HG03457 (cell line): ENCODE measurements around the gene SMIM27.

Source experiments
- ATAC-seq: cut with Tn5 transposase; IDR thresholded peaks from one replicate; pipeline ENCODE4 v1.9.1; 2021; ENCODE audit warnings: moderate number of reproducible peaks; ENCODE audit not compliant: unreplicated experiment

SMIM27 gene

DNA sequence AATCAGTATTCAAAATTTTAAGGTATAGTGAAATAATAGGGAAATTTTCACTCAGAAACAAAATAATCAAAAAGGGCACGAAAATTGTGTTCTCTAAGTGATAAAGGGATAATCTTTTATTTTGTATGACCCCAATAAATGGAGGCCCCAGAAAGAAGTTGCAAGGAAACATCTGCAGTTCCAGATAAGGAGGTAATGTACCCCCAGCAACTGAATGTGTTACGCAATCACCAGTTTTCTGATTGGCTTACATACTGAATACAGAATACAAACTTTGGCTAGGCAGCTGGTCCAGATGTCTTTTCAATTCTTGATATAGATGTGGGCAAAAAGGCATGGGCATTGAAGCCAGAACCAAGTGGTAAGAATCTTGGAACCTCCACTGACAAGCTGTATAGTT is 2.0 kb downstream of the SMIM27 start:
- no peak for ATAC-seq

DNA sequence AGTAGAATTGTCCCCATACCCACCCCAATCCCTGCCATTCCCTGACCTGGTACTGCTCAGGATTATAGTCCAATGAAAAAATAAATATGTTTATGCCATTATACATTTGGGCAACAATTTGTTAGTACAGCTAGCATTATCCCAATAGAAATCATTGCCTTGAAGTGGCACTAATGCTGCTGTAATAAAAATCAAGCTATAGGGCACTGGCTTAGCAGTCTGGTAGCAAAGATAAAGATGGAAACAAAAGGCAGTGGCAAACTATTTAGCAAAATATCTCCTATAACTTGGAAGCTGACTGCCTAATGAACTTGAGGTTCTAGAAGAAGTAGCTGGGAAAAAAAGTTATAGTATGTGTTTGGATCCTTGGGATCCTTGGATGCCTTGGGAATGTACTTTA is 2.5 kb downstream of the SMIM27 start:
- ATAC-seq: no peak

DNA sequence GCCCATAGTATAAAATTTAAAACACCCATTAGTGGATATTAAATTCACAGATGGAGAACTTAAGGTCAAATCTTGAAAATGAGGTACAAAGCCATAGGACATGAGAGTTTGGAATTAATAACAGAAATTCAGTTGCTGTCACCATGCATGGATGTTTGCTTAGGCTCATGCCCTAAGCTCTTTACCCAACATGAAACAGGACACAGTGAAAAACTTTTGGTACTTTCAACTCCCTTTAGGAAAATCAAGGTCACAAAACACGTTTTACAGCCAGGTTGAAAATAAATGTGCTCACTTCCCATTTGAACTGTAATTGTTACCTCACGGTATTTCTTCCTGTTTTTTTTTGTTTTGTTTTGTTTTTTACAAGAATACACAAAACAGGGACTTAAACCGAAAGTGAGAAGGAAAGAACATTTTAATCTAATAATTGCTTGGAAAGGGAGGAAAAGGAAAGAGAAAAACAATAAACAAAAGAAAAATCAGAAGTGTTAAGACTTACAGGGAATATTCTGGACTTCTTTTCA is 6.3 kb downstream of the SMIM27 start:
- ATAC-seq: no peak

DNA sequence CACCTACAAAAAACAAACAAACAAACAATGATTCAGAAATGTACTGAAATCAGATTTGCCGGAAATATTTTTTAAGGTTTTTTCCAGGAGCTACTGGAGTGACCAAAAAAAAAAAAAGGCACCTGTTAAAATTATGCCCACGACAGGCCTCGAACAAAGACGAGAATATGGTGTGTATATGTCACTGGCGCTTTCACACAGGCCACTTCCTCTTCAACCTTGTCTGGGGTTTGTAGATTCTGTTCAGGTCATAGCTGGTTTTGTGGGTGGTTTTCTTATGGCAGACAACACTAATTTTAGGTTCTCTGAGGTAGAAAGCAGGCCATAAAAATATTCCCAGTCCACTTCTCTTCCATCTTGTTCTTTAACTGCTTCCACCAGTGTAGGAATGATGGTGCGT is 13.8 kb downstream of the SMIM27 start:
- no peak for ATAC-seq

DNA sequence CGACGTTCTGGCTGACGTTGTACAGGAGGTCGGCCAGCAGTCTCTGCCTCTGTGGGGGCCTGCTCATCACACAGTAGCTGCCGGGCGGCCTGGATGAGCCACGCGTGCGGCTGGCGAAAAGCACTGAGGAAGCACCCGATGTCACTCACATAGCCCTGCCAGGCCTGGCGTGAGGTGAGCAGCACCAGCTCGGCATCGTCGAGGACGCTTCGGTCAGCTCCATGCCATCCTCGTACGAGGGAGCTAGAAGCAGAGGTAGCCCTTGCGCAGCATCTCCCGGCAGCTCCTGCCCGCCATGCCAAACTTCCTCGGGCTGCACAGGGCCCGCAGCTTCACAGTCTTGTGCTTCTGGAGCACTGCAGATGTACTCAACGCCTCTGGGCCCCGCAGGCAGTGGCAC is 14.6 kb downstream of the SMIM27 start:
- ATAC-seq: no peak

DNA sequence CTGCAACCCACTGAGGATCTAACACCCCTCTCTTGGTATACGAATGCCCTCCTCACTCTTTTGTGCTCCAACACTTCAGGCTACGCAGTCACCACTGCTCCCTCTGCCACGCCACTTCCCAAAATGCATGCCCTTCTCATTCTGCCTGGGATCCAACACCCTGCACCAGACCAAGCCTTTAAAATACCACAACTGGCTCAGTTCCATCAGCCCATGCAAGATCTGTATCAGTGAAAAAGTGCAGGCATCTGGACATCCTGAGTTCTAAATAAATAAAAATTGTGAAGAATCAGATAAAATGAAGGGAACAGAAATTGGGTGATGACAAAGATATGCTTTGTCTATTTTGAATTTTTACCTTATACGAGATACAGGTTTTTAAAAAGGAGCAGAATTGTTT is 18.1 kb downstream of the SMIM27 start:
- no peak for ATAC-seq

DNA sequence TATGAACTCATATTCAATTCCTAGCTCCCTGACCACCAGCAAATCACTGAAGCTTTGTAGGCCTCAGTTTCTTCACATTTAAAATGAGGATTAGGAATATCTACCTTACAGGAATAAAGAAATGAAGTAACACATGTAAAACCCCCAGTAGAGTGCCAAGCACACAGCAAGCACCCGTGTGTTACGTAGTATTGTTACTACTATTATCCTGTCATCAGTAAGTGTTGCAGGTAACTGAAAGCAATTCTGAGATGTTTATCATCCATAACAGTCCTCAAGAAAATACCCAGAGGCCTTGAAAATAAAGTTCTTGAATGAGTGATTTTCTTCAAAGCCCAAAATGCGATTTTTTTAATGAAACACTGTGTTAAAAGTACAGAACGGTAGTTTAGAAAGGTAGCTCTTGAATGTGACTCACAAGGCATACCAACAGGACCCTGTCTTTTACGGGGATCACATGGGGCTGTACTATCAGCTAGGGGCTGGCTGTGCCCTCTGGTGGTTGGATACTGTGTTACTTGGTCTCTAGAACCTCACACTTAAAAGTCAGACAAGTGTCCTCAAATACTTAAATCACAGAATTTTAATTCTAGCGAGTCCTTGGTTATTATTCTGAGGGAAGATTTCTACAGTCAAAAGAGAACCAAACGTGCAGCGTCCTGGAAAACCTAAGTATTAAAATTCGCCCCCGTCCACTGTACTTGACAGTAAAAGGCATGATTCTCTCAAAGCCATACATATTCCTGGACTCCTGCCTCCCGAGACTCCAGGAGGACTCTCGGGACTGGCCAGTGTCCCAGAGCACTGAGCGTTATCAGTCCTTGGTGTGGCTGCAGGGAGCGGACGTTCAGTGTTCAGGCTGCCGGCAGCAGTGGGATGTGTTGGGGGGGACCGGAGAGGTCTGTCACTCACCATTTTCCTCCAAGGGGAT is 20.1 kb downstream of the SMIM27 start:
- peak; percentile 86 for ATAC-seq

DNA sequence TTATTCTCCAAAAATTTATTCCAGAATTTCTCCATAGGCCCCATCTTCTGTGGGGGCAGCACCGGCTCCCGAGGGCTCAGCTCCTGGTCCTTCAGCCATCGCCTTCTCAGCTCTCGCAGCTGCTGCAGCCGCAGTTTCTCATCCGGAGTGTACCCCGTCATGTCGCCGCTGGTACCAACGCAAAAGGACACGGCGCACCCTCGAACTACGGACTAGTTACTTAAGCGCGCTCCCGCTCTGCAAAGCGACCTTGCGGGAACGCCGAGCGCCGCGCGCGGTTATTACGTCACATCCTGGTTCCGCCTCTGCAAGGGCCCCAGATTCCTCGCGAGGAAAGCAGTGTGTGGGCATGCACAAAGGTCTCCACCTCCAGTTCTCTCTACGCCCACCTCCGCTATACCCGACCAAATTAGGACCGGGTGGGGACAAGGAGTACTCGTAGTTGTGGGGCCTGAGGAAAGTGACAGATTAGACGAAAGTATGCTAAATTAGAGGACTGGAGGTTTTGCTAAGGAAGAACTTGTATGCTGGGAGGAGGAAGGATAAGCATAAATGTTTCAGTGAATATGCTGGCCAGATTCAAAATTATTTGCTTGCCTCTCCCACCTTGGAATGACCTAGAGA is 20.9 kb downstream of the SMIM27 start, which contains the start of gene NDUFB6:
NDUFB6 (minus strand) TSS at position 260 of the 624 bp plus-strand sequence; CDS start at position 161, 99 bp downstream.
- peak; percentile 84 for ATAC-seq

DNA sequence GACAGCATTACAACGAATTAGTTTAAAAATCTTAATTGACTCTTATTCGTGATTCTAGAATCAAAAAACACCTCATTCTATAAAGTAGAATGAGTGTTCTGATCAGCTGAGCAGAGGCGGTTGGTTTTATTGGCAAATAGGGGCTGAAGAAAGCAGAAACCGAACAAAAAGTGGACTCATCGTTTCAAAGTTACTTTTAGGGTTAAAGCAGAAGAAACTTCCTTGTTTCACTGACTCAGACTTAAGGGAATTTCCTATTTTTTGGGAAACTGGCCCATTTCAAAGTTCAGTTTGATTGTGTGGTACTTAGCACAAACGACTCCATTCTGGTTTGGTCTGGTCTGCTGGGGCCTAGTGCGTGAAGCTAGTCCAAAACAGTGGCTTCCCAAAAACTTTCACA is 21.7 kb downstream of the SMIM27 start:
- no peak for ATAC-seq

DNA sequence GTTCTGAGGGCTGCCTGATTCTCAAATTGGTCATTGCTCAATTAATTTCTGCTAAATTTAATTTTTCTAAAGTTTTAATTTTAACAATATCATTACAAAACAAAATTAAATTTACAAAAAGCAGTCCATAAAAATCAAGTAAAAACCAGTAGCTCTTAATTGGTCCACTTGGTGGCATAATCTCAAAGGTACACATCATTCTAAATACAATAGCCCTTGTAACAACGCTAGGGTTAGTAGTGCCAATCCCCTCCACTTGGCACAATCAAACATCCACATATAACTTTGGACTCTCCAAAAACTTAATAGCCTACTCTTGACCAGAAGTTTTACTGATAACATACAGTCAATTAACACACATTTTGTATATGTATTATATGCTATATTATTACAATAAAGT is 22.7 kb downstream of the SMIM27 start:
- ATAC-seq: no peak

DNA sequence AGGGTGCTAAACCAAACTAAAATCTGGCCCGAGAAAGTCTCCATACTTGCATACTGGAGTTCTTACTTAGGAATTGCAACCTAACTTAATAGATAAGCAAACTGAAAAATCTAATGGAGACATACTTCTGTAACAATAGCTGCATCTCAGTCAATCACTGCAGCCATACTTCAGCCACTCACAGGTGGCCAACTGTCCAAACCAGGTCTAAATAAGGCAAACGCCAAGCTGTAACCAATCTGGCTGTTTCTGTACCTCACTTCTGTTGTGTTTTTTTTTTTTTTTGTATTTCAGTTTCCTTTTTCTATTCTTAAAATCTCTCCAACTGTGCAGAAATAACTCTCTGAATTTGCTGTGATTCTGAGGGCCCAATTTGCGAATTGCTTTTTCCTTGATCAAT is 25.2 kb downstream of the SMIM27 start:
- no peak for ATAC-seq

DNA sequence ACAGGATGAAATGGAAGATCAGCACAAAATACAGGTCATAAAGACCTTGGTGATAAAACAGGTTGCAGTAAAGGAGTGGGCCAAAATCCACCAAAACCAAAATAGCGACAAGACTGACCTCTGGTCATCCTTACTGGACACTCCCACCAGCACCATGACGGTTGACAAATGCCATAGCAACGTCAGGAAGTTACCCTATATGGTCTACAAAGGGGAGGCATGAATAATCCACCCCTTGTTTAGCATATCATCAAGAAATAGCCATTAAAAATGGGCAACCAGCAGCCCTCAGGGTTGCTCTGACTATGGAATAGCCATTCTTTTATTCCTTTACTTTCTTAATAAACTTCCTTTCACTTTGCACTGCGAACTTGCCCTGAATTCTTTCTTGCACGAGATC is 26.8 kb downstream of the SMIM27 start:
- ATAC-seq: no peak

DNA sequence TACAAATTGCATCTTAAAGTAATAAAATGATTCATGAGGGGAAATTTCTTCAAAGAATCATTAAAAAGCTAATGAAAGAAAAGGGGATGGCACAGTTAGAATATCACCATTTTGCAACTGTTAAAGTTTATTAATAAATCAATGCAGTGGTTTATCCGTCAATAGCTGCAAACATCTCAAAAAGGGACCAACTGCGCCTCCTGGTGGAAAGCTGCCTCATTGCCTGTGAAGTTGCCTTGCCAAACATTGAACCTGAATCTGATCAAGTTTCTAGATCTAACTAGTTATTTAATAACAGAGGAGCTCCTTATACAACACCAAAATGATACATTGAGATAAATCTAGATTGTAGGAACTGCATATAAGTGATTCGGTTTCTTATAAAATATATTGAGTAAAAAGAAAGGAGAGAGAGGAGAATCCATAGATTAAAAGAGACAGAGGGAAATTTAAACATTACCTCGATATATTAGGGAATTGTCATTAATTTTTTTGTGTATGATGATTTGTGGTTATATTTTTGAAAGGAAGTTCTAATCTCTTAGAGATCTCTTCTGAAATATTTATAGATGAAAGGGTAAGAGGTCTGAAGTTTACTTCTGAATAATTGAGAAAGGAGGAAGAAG is 27.7 kb downstream of the SMIM27 start:
- ATAC-seq: no peak

DNA sequence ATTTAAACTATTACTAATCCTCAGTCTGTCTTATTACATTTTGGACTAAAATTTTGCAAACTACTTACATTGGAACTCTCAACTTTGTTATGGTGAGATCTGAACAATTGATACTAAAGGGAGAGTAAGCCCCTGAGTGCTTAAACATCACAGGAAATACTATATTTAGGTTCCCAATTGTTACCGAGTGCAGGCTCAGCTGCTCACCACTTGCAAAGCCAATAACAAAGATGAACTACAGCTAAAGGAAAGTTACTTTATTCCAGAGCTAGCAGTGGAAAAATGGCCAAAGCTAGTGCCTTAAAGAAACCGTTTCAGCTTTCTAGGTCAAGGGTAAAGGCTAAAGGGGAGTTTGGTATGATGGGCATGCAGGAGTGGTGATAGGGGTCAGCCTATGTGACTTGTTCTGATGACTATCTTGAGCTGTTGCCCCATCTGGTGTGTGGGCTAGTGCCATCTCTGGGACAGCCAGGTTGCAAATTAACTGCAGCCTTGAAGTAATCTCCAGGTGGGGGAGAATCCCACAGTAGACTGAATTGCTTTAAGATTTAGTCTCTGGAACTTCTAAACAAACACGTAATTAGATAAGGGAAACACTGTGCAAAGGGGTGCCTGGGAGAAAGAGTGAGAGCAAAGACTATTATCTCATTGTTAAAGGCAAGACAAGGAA is 28.6 kb downstream of the SMIM27 start:
- no peak for ATAC-seq

DNA sequence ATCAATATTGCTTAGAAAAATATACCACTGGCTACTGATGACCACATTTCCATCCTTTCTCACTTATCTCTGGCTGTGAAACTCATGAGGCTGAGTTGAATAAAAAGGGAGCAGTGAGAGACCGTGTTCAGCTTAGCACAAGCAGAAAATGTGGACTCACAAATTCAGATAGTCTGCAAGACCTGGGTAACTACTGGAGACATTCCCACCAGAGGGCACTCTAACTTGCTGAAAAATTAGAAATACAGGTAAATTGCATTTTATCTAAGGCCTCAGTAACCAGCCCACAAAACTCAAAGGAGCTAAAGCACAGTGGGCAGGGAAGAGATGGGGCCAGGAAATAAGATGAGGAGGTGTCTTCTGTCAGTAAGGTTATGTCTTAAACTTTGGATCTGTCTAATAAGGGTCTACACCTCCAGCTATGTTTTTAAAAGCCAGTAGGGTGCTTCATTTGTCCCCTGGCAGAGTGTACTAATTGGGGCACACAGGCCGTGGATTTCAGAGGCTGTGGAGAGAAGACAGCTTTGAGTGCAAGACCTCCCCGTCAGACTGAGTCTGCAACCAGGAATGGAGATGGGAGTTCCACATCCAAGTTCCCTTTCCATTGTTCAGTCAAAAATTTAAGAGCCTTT is 29.5 kb downstream of the SMIM27 start:
- ATAC-seq: no peak

DNA sequence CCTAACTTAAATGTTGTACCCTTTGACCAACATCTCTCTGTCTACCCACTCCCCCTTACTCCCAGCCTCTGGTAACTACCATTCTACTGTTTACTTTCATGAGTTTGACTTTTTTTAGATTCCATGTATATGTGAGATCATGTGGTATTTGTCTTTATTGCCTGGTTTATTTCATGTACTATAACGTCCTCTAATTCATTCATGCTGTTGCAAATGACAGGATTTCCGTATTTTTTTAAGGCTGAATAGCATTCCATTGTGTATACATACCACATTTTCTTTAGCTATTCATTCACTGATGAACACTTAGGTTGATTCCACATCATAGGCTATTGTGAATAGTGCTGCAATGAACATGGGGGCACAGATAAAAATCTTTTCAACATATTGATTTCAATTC is 32.7 kb downstream of the SMIM27 start:
- ATAC-seq: no peak

DNA sequence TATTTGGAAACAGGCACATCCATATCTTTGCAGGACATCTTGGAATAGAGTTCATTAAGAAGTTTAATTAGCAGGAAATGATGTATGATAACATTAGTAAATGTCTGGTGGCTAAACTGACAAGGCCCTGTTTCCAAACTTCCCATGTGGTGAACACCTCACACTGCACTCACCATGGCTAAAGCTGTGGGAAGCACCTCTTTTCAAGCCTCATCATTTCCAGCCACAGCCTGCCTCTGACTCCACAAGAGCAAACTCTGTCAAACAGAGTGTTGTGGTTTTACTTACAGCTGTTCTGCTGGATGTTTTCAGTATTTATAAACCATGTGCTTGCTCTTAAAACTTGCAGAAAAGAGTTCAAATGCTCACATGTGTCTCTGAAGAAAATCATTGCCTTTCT is 35.8 kb downstream of the SMIM27 start:
- no peak for ATAC-seq

DNA sequence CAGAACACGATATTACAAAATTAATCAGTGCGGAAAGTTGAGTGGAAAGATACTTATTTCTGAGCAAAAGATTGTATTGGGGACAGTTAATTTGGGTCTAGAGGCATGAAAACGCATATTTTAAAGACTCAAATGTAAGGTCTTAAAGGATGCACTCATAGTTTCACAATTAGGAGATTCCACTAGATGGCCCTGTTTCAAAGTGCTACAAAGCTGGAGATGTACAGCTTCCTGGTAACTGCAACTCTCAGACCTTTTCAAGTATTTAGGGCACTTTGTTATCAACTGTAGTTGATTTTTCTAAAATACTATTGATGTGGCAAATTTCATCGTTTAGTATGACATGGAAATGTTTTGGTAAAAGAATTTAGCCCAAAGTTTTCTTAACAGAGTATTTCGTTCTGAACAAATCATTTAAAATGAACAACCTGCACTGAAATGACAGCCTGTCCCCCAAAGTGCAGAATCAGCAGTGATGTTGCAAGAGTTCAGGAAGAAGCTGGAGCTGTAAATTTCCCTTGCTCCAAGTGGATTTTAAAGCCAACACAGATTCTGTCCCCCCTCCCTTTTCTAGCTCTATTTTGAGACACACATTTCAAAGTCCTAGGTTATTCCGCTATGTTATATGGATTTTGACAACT is 37.1 kb downstream of the SMIM27 start:
- no peak for ATAC-seq

DNA sequence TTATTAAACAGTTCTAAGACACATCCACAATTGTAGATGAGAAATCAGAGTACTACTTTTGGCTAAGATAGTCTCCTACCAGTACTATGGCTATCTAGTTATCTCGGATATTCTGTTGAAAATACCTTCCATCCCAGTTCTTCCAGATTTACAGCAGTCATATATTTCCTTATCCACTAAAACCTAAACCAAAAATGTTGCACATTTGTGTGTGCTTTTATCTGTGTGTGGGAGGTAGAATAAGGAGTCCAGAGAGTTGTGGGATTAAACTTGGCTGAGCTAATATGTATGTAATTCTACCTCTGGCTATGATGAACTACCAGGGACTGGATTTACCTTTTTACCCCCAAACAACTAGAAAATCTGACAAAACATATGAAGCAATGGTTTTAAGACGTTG is 38.3 kb downstream of the SMIM27 start:
- ATAC-seq: no peak

DNA sequence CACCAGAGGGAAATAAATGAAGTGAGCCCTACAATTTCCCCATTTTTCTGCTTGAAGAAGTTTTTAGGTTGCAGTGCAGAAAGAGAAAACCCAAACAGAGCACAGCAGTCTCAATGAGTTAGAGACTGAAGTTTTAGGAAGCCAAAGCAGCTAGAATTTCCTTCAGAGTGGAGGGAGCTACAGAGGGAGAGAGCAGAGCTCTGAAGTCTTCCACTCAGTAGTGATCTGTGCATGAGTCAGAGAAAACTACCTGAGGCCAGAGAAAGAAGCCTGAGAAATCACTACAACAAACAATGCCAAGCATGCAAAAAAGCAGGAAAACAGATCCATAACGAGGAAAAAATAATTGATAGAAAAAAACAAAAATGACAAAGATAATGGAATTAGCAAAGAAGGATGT is 38.8 kb downstream of the SMIM27 start:
- ATAC-seq: no peak
